22Rv1 (cell line): ENCODE measurements around the gene PIGH.

Experiments
- ZFX ChIP-seq: fragments of 450-650 bp; IDR thresholded peaks from 2 replicates; pipeline ENCODE4 v1.6.1; 2017; ENCODE audit warnings: antibody characterized with exemption, borderline replicate concordance
- TF ChIP-seq, protein P1 (sequence below): fragments of 450-650 bp; IDR thresholded peaks from 2 replicates; pipeline ENCODE4 v1.5.1; 2017; ENCODE audit warnings: mild to moderate bottlenecking

DNA sequence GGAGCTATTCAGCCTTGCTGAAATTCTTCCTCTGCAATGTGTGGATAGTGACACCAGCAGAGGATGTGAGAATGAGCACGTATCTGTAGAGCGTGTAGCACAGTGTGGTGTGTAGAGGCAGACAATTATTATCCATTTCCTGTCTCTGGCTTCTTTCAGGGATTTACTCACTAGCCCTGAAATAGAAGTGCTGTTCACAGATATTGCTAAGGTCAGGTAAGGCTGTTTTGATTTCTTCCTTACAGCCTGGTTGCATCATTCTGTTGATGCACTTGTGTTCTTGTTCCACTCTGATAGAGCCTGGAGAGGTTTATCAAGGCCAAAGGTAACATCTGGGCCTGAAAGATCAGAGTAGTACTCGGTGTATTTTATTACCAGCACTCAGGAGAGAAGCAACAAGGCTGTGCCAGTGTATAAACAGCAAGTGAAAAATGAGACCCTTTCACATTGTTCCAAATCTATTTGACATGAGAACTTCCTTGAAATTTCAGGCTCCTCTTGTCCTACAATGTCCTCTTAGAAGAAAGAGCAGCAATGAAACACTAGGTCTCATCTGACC, 36.4 kb upstream of the PIGH start:
- TF ChIP-seq, protein P1, sequence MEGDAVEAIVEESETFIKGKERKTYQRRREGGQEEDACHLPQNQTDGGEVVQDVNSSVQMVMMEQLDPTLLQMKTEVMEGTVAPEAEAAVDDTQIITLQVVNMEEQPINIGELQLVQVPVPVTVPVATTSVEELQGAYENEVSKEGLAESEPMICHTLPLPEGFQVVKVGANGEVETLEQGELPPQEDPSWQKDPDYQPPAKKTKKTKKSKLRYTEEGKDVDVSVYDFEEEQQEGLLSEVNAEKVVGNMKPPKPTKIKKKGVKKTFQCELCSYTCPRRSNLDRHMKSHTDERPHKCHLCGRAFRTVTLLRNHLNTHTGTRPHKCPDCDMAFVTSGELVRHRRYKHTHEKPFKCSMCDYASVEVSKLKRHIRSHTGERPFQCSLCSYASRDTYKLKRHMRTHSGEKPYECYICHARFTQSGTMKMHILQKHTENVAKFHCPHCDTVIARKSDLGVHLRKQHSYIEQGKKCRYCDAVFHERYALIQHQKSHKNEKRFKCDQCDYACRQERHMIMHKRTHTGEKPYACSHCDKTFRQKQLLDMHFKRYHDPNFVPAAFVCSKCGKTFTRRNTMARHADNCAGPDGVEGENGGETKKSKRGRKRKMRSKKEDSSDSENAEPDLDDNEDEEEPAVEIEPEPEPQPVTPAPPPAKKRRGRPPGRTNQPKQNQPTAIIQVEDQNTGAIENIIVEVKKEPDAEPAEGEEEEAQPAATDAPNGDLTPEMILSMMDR, result no peak
- TF ChIP-seq ZFX, result no peak
